Activated CD4-positive, alpha-beta T cell treated with anti-CD3 and anti-CD28 coated beads, Interleukin-2, amount 10 ng/mL, durations not matched to agents 24 days and 14 days (primary cell): ENCODE results near the gene LRRC75A. TPM values are rescaled to one million over a fixed set of nuclear protein-coding genes. Genes with fewer than 3 reads are reported as not detected.

Experiments
- DNase-seq: peaks from one replicate; pipeline ENCODE4 v3.0.0; 2022
- H3K27ac Mint-ChIP-seq: one replicate; pipeline ENCODE4 v1.8.0; 2022; ENCODE audit warnings: mild to moderate bottlenecking, mixed read lengths
- H3K27me3 Mint-ChIP-seq: one replicate; pipeline ENCODE4 v1.8.0; 2022; ENCODE audit warnings: mixed read lengths
- H3K36me3 Mint-ChIP-seq: one replicate; pipeline ENCODE4 v1.8.0; 2022; ENCODE audit warnings: low read depth, mild to moderate bottlenecking, mixed read lengths
- H3K4me1 Mint-ChIP-seq: one replicate; pipeline ENCODE4 v1.8.0; 2021; ENCODE audit warnings: mixed read lengths
- H3K4me3 Mint-ChIP-seq: one replicate; pipeline ENCODE4 v1.8.0; 2022; ENCODE audit warnings: mild to moderate bottlenecking, moderate library complexity, mixed read lengths
- H3K9me3 Mint-ChIP-seq: one replicate; pipeline ENCODE4 v1.8.0; 2021; ENCODE audit warnings: mixed read lengths
- intact Hi-C: fragments of 100-400 bp; cut with micrococcal nuclease; formaldehyde crosslinking; loops from one replicate; pipeline ENCODE4 v1.15.1; 2023
- total RNA-seq: library from RNA; stranded (reverse); gene quantifications from 2 replicates; pipeline ENCODE4 v1.2.3, GENCODE V29; 2022

Gene LRRC75A
- total RNA-seq, 1 donor from 2014 or later: 1.3 TPM

- Mint-ChIP-seq H3K36me3 (no peaks in the 10 kb centered on the region), H3K4me1 (peaks cover 3% of the 10 kb centered on the region), H3K27ac (no peak overlapping the region), H3K4me3 (no peak overlapping the region), H3K9me3 (no peaks in the 10 kb centered on the region), H3K27me3 (peaks cover 27% of the 10 kb centered on the region)
- intact Hi-C loops: no loop called here
- DNase-seq: no peak
These were observed 3.6 kb downstream of the LRRC75A start for GRCh38 chr17:16488186-16488967.

GRCh38 chr17:16486373-16487250, 5.4 kb downstream of the LRRC75A start:
- H3K27ac Mint-ChIP-seq: no peak overlapping the region
- intact Hi-C loops: no loop called here
- no peaks in the 10 kb centered on the region for H3K36me3 Mint-ChIP-seq
- DNase-seq: no peak
- no peaks in the 10 kb centered on the region for H3K9me3 Mint-ChIP-seq
- peaks cover 19% of the 10 kb centered on the region for H3K27me3 Mint-ChIP-seq
- H3K4me1 Mint-ChIP-seq: peaks cover 2% of the 10 kb centered on the region
- no peak overlapping the region for H3K4me3 Mint-ChIP-seq

GRCh38 chr17:16484445-16485175, 7.4 kb downstream of the LRRC75A start:
- no peak for DNase-seq
- intact Hi-C loops: no loop called here
- Mint-ChIP-seq H3K4me3 (no peak overlapping the region), H3K4me1 (no peaks in the 10 kb centered on the region), H3K36me3 (no peaks in the 10 kb centered on the region), H3K9me3 (no peaks in the 10 kb centered on the region), H3K27ac (no peak overlapping the region), H3K27me3 (peaks cover 5% of the 10 kb centered on the region)

GRCh38 chr17:16483021-16483645, 8.9 kb downstream of the LRRC75A start:
- no peaks in the 10 kb centered on the region for H3K9me3 Mint-ChIP-seq
- no peaks in the 10 kb centered on the region for H3K27me3 Mint-ChIP-seq
- no peaks in the 10 kb centered on the region for H3K36me3 Mint-ChIP-seq
- no peaks in the 10 kb centered on the region for H3K4me1 Mint-ChIP-seq
- no peak overlapping the region for H3K27ac Mint-ChIP-seq
- DNase-seq: no peak
- intact Hi-C loops: no loop called here
- no peak overlapping the region for H3K4me3 Mint-ChIP-seq

- H3K36me3 Mint-ChIP-seq: no peaks in the 10 kb centered on the region
- H3K9me3 Mint-ChIP-seq: no peaks in the 10 kb centered on the region
- no peaks in the 10 kb centered on the region for H3K27me3 Mint-ChIP-seq
- no peak overlapping the region for H3K27ac Mint-ChIP-seq
- no peaks in the 10 kb centered on the region for H3K4me1 Mint-ChIP-seq
- no peak overlapping the region for H3K4me3 Mint-ChIP-seq
- no peak for DNase-seq
- intact Hi-C loops: no loop called here
These were observed 9.7 kb downstream of the LRRC75A start for GRCh38 chr17:16482253-16482652.

- Mint-ChIP-seq H3K9me3 (no peaks in the 10 kb centered on the region), H3K4me3 (no peak overlapping the region), H3K36me3 (no peaks in the 10 kb centered on the region), H3K4me1 (no peaks in the 10 kb centered on the region), H3K27me3 (no peaks in the 10 kb centered on the region), H3K27ac (no peak overlapping the region)
- no peak for DNase-seq
- intact Hi-C loops: no loop called here
These were observed 11.0 kb downstream of the LRRC75A start for GRCh38 chr17:16480995-16481394.

- DNase-seq: no peak
- intact Hi-C loops: no loop called here
- Mint-ChIP-seq H3K4me1 (no peaks in the 10 kb centered on the region), H3K27ac (no peak overlapping the region), H3K9me3 (no peaks in the 10 kb centered on the region), H3K36me3 (no peaks in the 10 kb centered on the region), H3K4me3 (no peak overlapping the region), H3K27me3 (no peaks in the 10 kb centered on the region)
These were observed 12.7 kb downstream of the LRRC75A start for GRCh38 chr17:16479264-16479663.

GRCh38 chr17:16478649-16479048, 13.3 kb downstream of the LRRC75A start:
- H3K4me3 Mint-ChIP-seq: no peak overlapping the region
- DNase-seq: no peak
- no peaks in the 10 kb centered on the region for H3K9me3 Mint-ChIP-seq
- no peaks in the 10 kb centered on the region for H3K4me1 Mint-ChIP-seq
- intact Hi-C loops: no loop called here
- no peaks in the 10 kb centered on the region for H3K36me3 Mint-ChIP-seq
- H3K27me3 Mint-ChIP-seq: no peaks in the 10 kb centered on the region
- H3K27ac Mint-ChIP-seq: no peak overlapping the region

GRCh38 chr17:16477666-16478065, 14.3 kb downstream of the LRRC75A start:
- Mint-ChIP-seq H3K27ac (no peak overlapping the region), H3K27me3 (no peaks in the 10 kb centered on the region), H3K4me1 (no peaks in the 10 kb centered on the region)

GRCh38 chr17:16477255-16477654, 14.7 kb downstream of the LRRC75A start:
- Mint-ChIP-seq H3K4me1 (no peaks in the 10 kb centered on the region), H3K27ac (no peak overlapping the region), H3K9me3 (no peaks in the 10 kb centered on the region), H3K36me3 (no peaks in the 10 kb centered on the region), H3K4me3 (no peak overlapping the region), H3K27me3 (no peaks in the 10 kb centered on the region)
- intact Hi-C loops: no loop called here
- no peak for DNase-seq

More at GRCh38 chr17:16477666-16478065, 14.3 kb downstream of the LRRC75A start:
- no peaks in the 10 kb centered on the region for H3K9me3 Mint-ChIP-seq
- no peak for DNase-seq
- H3K4me3 Mint-ChIP-seq: no peak overlapping the region
- H3K36me3 Mint-ChIP-seq: no peaks in the 10 kb centered on the region
- intact Hi-C loops: no loop called here

- H3K27me3 Mint-ChIP-seq: no peaks in the 10 kb centered on the region
- DNase-seq: no peak
- H3K27ac Mint-ChIP-seq: no peak overlapping the region
- H3K4me3 Mint-ChIP-seq: no peak overlapping the region
- peaks cover 1% of the 10 kb centered on the region for H3K36me3 Mint-ChIP-seq
- H3K9me3 Mint-ChIP-seq: no peaks in the 10 kb centered on the region
- intact Hi-C loops: no loop called here
- peaks cover 4% of the 10 kb centered on the region for H3K4me1 Mint-ChIP-seq
These were observed 16.8 kb downstream of the LRRC75A start for GRCh38 chr17:16475179-16475704.

- H3K9me3 Mint-ChIP-seq: no peaks in the 10 kb centered on the region
- H3K36me3 Mint-ChIP-seq: peaks cover 1% of the 10 kb centered on the region
- peak overlapping the region; percentile 53 for H3K27ac Mint-ChIP-seq
- no peak overlapping the region for H3K4me3 Mint-ChIP-seq
- intact Hi-C loops: no loop called here
- peaks cover 4% of the 10 kb centered on the region for H3K4me1 Mint-ChIP-seq
- no peaks in the 10 kb centered on the region for H3K27me3 Mint-ChIP-seq
- no peak for DNase-seq
These were observed 17.8 kb downstream of the LRRC75A start for GRCh38 chr17:16474012-16474725.
